Thoracic aorta (tissue), 2 donors: ENCODE data around the gene GTF2I. TPM values are rescaled to one million over a fixed set of nuclear protein-coding genes. Genes with fewer than 3 reads are reported as not detected.
"Not testable (repeated sequence)": the region's sequence is repeated elsewhere in the genome, so short reads cannot be mapped to it uniquely, and the experiment has no call there.

ENCODE experiments used
- ATAC-seq: fragments of 150-250 bp; one replicate; pipeline ENCODE4 v1.8.0; 2017; ENCODE audit warnings: low read depth; ENCODE audit not compliant: insufficient number of reproducible peaks, low FRiP score
- DNase-seq: peaks from one replicate; pipeline ENCODE4 v3.0.0-alpha.2; 2020; ENCODE audit warnings: low spot score
- H3K27ac ChIP-seq, 2 donors: fragments of 200-600 bp; sonication (generic); 1 replicate in 1 of 2; 2 replicates in 1 of 2; pipeline ENCODE4 v1.5.1; 2016; ENCODE audit warnings: mild to moderate bottlenecking in 2 of 2, moderate library complexity in 2 of 2
- H3K27me3 ChIP-seq: fragments of 200-600 bp; sonication (generic); replicated peaks from 2 replicates; pipeline ENCODE4 v1.6.0; 2016; ENCODE audit warnings: mild to moderate bottlenecking; ENCODE audit not compliant: insufficient read depth
- H3K36me3 ChIP-seq: fragments of 200-600 bp; sonication (generic); one replicate; pipeline ENCODE4 v1.5.1; 2016
- H3K4me1 ChIP-seq, 2 donors: fragments of 200-600 bp; sonication (generic); 1 replicate in 1 of 2; 2 replicates in 1 of 2; pipeline versions ENCODE4 v1.5.1 to v1.6.0; 2016; ENCODE audit warnings: low read depth in 2 of 2, mild to moderate bottlenecking in 1 of 2; ENCODE audit not compliant: control insufficient read depth in 1 of 2
- H3K4me3 ChIP-seq: fragments of 200-600 bp; sonication (generic); 2 replicates; pipeline ENCODE4 v1.5.1; 2016; ENCODE audit warnings: mild to moderate bottlenecking
- H3K9me3 ChIP-seq: fragments of 200-600 bp; sonication (generic); 2 replicates; pipeline ENCODE4 v1.5.1; 2016
- total RNA-seq, 2 donors: library from RNA; depleted of rRNA; stranded (reverse); fragments of >200 nt; gene quantifications; one replicate each; pipeline versions ENCODE4 v1.1.0 to v1.2.3, GENCODE V29; 2016

The GTF2I gene
- total RNA-seq, 2 donors from 2014 or later = 107 to 157 TPM

- DNase-seq, H3K9me3 ChIP-seq, H3K27me3 ChIP-seq, H3K4me1 ChIP-seq, H3K36me3 ChIP-seq, H3K4me3 ChIP-seq, H3K27ac ChIP-seq: not testable (repeated sequence)
- peak; percentile 3 for ATAC-seq
Observed at GRCh38 chr7:74789200-74789736, 131.8 kb downstream of the GTF2I start.

- H3K4me3 ChIP-seq, H3K36me3 ChIP-seq, H3K27ac ChIP-seq, H3K4me1 ChIP-seq, H3K9me3 ChIP-seq, H3K27me3 ChIP-seq, DNase-seq, ATAC-seq: not testable (repeated sequence)
Observed at GRCh38 chr7:74797848-74798622, 140.5 kb downstream of the GTF2I start.

GRCh38 chr7:74798644-74799043 lies 141.1 kb downstream of the GTF2I start:
- not testable (repeated sequence) for H3K27me3 ChIP-seq, H3K27ac ChIP-seq, ATAC-seq

More at GRCh38 chr7:74798644-74799043, 141.1 kb downstream of the GTF2I start:
- DNase-seq, H3K9me3 ChIP-seq, H3K36me3 ChIP-seq, H3K4me3 ChIP-seq, H3K4me1 ChIP-seq: not testable (repeated sequence)

Other genes with a start within 250 kb of the GTF2I start
- 10 to 100 TPM in 1 of 2 donors, 1 to 10 TPM in 1; 7.0 to 14.4 TPM for gene GTF2IRD1, start 203.8 kb upstream of the GTF2I start, total RNA-seq
- 10 to 100 TPM in 1 of 2 donors, 1 to 10 TPM in 1; 3.3 to 18.1 TPM for gene NCF1, start 116.3 kb downstream of the GTF2I start, total RNA-seq
- gene GTF2IRD2, start 193.9 kb downstream of the GTF2I start, total RNA-seq = 10 to 100 TPM; 26.9 to 37.2 TPM